HG03066 (cell line): ENCODE results near the gene SP3.

Experiments used
- ATAC-seq: cut with Tn5 transposase; IDR thresholded peaks from one replicate; pipeline ENCODE4 v1.9.1; 2021; ENCODE audit warnings: low read depth; ENCODE audit not compliant: unreplicated experiment

SP3 gene

DNA sequence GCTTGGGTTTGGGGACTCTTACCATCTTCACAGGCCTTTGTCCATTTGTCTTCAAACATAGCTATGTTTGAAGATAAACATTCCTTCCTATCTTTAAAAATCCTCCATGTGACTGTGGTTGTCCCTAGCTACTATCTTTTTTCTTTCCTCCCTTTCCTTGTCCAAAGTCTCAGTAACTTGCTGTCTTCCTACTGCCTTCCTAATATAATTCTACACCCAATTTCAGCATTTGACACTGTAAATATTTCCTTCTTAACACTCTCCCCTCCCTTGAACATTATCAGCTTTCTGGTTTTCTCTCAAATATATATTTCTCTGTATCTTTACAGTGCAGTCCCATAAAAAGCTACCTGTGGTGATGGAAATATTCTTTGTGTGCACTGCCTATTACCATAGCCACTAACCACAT lies 5.3 kb upstream of the SP3 start:
- ATAC-seq: no peak

GRCh38 chr2:173969886-173970285 lies 4.7 kb upstream of the SP3 start:
- ATAC-seq: no peak

GRCh38 chr2:173968551-173968950 lies 3.4 kb upstream of the SP3 start:
- ATAC-seq: no peak

DNA sequence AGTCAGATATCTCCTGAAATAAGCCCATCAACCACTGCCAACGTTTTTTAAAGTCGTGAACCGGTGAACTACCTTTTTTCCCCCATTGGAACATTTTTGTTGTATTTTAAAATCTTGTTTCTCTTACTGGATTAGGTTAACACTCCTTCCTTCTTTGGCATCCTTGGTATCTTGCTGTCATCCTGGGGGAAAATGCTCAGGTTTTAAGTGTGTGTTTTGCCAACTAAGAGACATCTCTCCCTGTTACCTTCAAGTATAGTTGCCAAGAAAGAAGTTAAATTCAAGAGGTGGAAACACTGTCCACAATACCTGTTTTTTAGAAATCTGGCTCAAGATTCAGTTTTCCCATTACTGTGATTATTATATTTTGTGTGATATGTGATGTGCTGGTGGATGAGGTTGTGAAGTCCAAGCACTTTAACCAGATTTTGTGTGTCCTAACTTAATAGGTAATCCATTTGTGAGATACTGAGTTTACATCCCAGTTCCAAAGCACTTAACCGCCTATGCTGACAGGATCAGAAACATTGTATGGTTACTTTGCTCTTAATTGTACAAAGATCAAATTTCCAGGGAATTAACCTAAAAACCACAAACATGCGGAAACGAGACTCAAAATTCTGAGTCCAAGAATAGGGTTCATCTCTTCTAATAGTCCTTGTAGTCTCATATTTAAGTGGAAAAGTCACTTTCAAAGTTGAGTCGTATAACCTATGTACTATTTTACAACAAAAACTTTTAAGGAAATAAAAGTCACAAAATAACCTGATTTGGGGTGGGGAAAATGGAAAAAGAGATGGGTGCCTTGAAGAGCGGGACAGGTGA lies 1.3 kb upstream of the SP3 start:
- ATAC-seq: no peak

GRCh38 chr2:173964565-173965371 lies 405 bp downstream of the SP3 start:
- peak; percentile 27 for ATAC-seq

DNA sequence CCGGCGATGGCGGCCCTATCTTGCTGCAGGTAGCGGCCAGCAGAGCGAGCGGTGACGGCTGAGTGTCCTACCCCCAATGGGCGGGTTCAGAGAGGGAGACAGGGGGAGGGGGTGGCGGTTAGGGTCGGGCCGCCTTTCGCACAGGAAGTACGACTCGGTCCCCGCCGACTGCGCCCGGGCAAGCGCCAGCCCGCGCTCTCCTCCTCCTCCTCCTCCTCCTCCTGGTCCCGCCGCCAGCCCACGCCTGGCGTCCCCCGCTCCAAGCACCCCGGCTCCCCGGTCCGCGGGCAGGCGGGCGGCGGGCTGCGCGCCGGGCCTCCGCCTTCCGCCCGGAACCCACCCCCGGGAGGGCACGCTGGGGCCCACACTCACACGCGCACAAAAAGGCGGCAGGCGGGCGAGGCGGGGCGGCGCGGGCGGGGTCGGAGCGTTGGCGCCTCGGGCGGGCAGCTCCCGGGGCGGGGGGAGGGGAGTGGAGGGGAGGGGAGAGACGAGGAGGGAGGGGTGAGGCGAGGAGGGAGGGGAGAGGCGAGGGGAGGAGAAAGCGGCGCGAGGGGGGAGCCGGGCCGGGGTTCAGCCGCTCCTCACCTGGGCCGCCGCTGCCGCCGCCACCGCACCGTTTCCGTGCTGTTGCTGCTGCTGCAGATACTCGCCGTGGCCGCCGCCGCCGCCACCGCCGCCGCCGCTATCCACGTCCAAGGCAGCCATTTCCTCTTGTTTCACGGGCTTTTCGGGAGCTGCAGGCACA lies 1.2 kb downstream of the SP3 start:
- ATAC-seq: peak; percentile 41

GRCh38 chr2:173963323-173963816 lies 1.8 kb downstream of the SP3 start:
- peak; percentile 8 for ATAC-seq

- ATAC-seq: no peak
Observed at GRCh38 chr2:173962583-173963110, 2.5 kb downstream of the SP3 start.

DNA sequence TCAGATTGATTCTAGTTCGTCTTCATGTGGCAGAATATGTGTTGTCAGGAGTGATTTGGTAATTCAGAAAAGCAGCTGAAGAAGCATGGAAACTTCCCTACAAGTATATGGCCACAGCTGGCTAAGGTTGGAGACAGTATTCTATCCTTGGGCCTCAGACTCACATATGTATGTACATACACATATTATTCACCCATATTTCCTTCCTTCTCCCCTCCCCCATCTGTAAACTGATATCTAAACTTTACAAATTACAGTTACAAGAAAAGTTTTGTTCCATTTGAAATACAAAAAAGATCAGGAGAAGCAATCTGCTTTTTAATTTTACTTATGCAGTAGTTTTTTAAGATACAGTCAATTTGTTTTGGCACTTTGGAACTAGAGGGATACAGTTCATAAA lies 3.1 kb downstream of the SP3 start:
- ATAC-seq: no peak

DNA sequence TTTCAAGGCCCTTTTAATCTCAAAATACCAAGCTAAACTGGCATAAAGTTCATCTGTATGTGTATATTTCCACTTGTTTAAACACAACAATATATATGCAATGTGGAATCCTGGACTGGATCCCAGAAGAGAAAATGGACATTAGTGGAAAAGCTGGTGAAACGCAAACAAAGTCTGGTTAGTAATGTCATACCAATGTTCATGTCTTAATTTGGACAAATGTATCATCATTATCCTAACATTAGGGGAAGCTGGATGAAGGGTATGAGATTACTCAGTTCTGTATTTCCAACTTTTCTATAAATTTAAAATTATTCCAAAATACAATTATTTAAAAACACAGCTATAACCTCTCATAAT lies 3.8 kb downstream of the SP3 start:
- no peak for ATAC-seq

GRCh38 chr2:173959909-173960308 lies 5.3 kb downstream of the SP3 start:
- ATAC-seq: no peak

DNA sequence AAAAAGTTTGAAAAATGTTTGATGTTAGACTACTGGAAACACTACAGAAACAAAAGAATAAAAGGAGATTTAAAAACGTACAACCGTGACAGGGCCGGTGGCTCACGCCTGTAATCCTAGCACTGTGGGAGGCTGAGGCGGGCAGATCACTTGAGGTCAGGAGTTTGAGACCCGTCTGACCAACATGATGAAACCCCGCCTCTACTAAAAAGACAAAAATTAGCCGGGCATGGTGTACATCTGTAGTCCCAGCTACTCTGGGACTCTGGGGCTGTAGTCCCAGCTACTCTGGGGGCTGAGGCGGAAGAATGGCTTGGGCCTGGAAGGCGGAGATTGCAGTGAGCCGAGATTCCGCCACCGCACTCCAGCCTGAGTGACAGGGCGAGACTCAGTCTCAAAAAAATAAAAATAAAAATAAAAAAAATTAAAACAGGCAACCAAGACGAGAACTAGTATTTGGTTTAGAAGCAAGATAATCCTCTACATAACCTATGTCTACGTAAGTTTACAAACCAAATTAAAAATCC lies 5.8 kb downstream of the SP3 start:
- no peak for ATAC-seq

DNA sequence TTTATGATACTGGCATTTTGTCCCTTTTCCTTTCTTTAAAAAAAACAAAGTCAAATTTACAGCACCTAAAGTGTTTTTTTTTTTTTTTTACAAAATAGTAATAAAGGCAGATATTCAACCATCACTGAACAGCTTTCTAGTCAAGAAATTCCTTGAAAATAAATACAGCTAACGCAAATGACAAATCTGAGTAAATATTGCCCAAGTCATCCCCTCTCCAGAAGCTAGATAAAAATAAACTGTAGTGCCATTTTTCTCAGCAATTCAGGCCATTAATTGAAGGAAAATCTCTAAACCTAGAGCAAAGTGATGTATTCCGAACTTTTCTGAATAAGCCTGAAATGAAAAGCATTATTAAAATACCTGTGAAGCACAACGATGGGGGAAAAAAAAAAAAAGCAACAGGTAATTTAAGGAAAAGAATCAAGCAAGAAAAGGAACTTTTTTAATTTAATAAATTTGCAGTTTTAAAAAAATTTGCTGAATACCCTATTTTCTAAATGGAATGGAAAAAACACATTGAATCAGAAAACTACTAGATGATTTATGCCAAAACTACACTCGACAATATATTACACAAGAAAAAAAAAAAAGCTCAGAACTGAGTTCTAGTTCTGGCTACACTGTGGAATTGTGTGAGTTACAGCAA lies 6.9 kb downstream of the SP3 start:
- no peak for ATAC-seq

- no peak for ATAC-seq
Observed at GRCh38 chr2:173957517-173957916, 7.7 kb downstream of the SP3 start.

DNA sequence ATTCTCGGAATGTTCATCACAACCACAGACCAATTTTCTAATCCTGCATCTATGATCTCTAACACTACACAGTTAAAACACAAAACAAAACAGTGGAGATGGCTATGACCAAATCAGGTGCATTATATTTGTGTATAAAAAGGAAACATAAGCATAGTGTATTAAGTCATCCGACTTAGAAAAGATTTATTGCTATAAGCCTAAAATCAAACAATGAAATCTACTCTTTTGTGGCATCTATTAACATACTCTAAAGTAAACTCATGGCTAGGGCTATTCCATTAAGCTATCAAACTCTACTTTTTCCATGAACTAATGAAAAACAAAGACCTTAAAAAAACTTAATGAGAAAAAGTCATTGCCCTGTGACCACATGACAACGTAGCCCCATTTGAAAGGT lies 8.7 kb downstream of the SP3 start:
- ATAC-seq: no peak

DNA sequence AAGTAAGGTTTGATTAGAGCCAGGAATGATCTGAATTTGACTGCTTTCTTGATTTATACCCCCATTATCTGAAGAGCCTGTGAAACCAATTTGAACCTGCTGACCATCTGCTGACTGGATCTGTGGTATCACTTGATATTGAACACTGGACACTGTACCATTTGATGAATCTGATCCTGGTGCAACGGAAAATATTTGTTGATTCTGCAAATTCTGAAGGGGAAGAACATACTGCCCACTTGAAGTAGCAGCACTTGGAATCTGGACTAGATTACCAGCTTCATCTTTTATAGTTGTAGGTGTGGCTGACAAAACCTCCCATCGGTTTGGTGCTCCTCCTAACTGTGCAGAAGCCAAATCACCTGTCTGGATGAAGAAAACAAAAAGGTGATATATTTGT lies 9.3 kb downstream of the SP3 start:
- no peak for ATAC-seq

DNA sequence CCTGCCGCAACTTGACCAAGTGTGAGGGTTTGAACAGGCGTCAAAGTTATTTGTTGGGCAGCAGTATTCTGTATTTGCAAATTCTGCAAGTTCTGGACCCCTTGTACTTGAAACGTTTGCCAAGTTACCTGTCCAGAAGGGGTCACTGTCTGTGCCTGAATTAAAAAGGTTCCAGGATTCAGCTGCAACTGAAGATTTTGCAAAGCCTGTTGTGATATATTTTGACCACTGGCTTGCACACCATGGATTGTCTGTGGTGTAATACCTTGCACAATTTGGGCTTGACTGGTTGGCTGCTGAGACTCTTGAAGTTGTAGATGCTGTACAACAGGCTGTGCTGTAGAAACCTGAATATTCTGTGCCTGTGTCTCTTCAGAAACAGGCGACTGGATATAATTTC lies 10.2 kb downstream of the SP3 start:
- ATAC-seq: no peak

DNA sequence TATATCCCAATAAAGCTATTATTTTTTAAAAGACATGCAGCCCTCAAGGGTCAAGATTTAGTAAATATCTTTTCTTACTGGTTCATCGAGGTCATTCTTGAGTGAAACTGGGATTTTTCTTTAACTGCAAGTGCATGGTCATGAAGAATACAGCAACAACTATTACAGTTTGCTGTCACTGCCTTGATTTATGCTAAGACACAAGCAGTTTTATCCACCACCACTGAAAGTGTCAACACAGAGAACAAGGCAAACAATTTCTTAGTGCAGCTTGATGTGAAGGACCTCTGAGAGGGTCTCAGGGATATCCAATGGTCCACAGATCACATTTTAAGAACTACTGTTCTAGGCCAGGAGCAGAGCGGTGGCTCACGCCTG lies 12.1 kb downstream of the SP3 start:
- ATAC-seq: no peak

GRCh38 chr2:173952267-173953046 lies 12.7 kb downstream of the SP3 start:
- no peak for ATAC-seq
